GM12872 (cell line): Measurements from ENCODE around the gene GDPD5.

Source experiments
- TF ChIP-seq, protein P1 (sequence below): IDR thresholded peaks from 3 replicates; pipeline ENCODE4 v1.5.1; 2011; ENCODE audit warnings: low read depth, mild to moderate bottlenecking, low read length, moderate library complexity; ENCODE audit not compliant: insufficient read depth

The GDPD5 gene

DNA sequence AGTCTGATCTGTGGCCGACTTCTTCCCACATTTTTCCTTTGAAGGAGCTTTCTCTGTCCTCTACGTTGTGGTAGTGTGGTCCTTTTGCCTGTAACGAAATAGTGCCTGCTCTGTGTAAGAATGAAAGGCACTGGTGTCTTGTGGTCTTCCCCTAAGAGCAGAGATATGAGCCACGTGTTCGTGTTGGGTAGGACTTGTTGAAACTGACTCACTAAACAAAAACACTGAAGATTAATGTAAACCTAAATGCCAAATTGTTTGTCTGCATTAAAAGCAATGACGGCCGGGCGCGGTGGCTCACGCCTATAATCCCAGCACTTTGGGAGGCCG is 136.5 kb downstream of the GDPD5 start:
- TF ChIP-seq, protein P1, sequence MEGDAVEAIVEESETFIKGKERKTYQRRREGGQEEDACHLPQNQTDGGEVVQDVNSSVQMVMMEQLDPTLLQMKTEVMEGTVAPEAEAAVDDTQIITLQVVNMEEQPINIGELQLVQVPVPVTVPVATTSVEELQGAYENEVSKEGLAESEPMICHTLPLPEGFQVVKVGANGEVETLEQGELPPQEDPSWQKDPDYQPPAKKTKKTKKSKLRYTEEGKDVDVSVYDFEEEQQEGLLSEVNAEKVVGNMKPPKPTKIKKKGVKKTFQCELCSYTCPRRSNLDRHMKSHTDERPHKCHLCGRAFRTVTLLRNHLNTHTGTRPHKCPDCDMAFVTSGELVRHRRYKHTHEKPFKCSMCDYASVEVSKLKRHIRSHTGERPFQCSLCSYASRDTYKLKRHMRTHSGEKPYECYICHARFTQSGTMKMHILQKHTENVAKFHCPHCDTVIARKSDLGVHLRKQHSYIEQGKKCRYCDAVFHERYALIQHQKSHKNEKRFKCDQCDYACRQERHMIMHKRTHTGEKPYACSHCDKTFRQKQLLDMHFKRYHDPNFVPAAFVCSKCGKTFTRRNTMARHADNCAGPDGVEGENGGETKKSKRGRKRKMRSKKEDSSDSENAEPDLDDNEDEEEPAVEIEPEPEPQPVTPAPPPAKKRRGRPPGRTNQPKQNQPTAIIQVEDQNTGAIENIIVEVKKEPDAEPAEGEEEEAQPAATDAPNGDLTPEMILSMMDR = no peak

DNA sequence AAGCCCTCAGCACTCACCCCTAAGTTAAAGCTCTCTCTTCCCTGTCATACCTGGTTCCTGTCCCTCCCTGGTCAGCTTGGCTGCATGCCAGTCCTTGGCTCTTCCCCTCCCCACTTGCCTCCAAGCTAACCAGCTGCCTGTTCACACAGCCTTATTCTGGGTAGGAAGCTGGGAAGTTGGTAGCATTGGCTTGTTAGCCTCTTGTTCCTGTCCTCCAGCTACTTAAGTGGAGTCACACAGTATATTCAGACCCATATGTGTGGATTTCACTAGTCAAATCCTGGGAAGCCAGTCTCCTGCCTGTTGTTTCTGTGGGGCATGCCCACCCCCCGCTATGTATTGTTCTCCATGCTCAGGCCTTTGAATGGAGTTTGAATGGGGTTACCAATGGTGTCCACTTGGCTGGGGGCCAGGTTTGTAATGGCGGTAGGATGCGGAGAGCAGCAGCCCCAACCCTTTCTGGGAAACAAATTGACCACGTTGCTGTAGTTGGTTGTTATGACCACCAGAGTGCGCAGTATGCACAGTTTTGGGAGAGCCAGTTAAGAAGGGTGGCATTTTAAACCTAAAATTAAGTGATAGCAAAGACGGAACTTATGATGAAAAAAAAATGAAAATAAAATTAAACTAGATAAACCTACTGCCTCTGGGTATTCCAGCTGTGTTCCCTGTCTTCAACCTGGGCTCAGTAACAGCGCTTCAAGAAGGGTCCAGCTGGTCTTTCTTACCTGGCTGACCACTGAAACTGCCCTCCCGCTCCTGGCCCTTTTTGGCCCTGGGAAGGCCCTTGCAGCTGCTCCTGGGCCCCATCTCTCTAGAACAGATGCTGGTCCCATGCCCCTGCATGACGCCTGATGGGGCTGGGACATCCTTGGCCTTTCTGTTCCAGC is 137.1 kb downstream of the GDPD5 start:
- TF ChIP-seq, protein P1 = peak; percentile 82

DNA sequence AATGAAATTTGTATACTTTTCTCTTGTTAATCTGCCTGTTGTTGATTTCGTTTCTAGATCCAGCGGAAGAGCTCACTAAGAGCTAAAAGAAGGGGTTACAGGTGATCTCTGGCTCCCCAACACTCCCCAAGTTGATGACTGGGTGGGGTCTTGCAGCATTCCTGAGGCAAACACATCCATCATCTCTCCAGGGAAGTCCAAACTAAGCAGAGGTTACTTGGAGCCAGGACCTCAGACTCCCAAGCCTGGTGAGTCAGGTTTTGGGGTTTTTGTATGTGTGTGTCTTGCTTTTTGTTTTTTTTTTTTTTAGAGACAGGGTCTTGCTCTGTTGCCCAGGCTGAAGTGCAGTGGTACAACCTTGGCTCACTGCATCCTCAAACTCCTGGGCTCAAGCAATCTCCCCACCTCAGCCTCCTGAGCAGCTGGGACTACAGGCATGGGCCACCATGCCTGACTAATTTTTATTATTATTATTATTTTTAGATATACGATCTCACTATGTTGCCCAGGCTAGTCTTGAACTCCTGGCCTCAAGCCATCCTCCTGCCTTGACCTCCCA is 137.9 kb downstream of the GDPD5 start:
- TF ChIP-seq, protein P1 = no peak

DNA sequence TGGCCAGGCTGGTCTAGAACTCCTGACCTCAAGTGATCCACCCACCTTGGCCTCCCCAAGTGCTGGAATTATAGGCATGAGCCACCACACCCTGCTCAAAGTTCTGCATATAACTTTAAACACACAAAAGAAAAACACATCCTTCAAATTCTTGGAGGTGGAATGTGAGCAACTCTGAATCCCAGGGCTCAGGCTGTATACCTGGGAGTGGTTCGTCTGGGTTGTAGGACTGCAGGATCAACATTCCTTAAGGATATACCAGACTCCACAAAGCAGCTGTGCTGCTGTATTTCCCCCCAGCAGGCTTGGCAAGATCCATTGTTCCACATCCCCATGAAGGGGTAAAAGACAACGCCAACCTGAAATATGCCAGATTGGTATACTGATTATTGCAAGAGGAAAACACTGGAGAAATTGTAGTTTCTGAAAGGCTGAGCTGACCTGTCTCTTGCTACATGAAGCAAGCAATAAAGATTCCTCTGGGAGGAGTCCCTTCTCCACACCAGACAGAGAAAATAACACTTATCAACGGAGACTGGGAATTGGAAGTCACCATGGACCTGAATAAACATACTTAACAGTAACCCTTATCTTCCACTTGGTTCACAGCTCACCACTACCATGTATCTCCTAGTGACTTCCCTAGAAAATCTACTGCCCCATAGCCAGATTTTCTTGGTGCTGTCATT is 138.7 kb downstream of the GDPD5 start:
- TF ChIP-seq, protein P1 = no peak
